SU-DHL-6 (cell line): ENCODE results near the gene UBAP1.

Experiments used
- CTCF ChIP-seq: fragments of 200-600 bp; sonication (generic); IDR thresholded peaks from one replicate; pipeline ENCODE4 v1.5.1; 2017; ENCODE audit warnings: antibody characterized with exemption, mild to moderate bottlenecking, low read length, moderate library complexity; ENCODE audit not compliant: insufficient read depth, poor library complexity, severe bottlenecking
- EZH2phosphoT487 ChIP-seq: fragments of 200-600 bp; sonication (generic), shearing (Covaris generic); conservative IDR thresholded peaks from 2 replicates; pipeline ENCODE4 v1.6.1; 2018; ENCODE audit warnings: mild to moderate bottlenecking, antibody characterized with exemption, low read length, moderate library complexity, mixed read lengths

GRCh38 chr9:34218446-34218845 lies 39.6 kb downstream of the UBAP1 start:
- TF ChIP-seq CTCF (no peak), EZH2phosphoT487 (no peak)
